Measurements from ENCODE around the gene ECHS1. TPM values are rescaled to one million over a fixed set of nuclear protein-coding genes. Genes with fewer than 3 reads are reported as not detected.

Gene ECHS1
- polyA plus RNA-seq, 1 of the 3 experiments (the other 2 are of a cell fraction) = 97.8 TPM

DNA sequence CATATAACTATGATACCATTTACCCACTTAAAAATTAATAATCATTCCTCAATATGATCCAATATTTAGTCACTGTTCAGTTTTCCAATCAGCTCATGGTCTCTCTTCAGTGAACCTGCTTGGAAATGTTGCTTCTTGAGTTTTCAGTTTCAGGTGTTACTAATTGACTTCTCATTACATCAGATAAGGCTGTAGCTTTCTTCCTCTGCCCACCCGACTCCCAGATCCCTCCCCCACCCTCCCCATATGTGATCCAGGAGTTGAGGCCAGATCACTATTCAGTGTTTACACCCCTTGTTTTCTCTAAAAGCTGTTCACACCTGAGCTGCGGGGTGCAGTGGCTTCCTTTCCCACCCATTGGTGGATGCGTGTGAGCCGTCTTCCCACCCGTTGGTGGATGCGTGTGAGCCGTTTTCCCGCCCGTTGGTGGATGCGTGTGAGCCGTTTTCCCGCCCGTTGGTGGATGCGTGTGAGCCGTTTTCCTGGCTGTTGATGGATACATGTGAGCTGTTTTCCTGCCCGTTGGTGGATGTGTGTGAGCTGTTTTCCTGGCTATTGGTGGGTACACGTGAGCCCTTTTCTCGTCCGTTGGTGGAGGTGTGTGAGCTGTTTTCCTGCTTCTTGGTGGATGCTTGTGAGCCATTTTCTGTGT, 17.6 kb upstream of the ECHS1 start:
- TF ChIP-seq, protein P1, sequence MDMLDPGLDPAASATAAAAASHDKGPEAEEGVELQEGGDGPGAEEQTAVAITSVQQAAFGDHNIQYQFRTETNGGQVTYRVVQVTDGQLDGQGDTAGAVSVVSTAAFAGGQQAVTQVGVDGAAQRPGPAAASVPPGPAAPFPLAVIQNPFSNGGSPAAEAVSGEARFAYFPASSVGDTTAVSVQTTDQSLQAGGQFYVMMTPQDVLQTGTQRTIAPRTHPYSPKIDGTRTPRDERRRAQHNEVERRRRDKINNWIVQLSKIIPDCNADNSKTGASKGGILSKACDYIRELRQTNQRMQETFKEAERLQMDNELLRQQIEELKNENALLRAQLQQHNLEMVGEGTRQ (IDR thresholded peaks at IDR 0.05; ENCODE audit: borderline replicate concordance, low read depth, low read length) = no peak
- TF ChIP-seq EP300 (IDR thresholded peaks at IDR 0.05; ENCODE audit: borderline replicate concordance in 1 of 2, low read depth in 1 of 2, low read length in 1 of 2) = no peak
- TF ChIP-seq, protein P2, sequence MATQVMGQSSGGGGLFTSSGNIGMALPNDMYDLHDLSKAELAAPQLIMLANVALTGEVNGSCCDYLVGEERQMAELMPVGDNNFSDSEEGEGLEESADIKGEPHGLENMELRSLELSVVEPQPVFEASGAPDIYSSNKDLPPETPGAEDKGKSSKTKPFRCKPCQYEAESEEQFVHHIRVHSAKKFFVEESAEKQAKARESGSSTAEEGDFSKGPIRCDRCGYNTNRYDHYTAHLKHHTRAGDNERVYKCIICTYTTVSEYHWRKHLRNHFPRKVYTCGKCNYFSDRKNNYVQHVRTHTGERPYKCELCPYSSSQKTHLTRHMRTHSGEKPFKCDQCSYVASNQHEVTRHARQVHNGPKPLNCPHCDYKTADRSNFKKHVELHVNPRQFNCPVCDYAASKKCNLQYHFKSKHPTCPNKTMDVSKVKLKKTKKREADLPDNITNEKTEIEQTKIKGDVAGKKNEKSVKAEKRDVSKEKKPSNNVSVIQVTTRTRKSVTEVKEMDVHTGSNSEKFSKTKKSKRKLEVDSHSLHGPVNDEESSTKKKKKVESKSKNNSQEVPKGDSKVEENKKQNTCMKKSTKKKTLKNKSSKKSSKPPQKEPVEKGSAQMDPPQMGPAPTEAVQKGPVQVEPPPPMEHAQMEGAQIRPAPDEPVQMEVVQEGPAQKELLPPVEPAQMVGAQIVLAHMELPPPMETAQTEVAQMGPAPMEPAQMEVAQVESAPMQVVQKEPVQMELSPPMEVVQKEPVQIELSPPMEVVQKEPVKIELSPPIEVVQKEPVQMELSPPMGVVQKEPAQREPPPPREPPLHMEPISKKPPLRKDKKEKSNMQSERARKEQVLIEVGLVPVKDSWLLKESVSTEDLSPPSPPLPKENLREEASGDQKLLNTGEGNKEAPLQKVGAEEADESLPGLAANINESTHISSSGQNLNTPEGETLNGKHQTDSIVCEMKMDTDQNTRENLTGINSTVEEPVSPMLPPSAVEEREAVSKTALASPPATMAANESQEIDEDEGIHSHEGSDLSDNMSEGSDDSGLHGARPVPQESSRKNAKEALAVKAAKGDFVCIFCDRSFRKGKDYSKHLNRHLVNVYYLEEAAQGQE (IDR thresholded peaks at IDR 0.05; ENCODE audit: low read depth, low read length) = no peak
- TF ChIP-seq FOSL2 (IDR thresholded peaks at IDR 0.05; ENCODE audit: borderline replicate concordance, low read depth) = no peak
- no peak for TF ChIP-seq NFIC (IDR thresholded peaks at IDR 0.05; ENCODE audit: borderline replicate concordance)
- TF ChIP-seq POLR2AphosphoS5 (IDR thresholded peaks at IDR 0.05; ENCODE audit: low read depth, low read length) = no peak
- TF ChIP-seq, protein P3, sequence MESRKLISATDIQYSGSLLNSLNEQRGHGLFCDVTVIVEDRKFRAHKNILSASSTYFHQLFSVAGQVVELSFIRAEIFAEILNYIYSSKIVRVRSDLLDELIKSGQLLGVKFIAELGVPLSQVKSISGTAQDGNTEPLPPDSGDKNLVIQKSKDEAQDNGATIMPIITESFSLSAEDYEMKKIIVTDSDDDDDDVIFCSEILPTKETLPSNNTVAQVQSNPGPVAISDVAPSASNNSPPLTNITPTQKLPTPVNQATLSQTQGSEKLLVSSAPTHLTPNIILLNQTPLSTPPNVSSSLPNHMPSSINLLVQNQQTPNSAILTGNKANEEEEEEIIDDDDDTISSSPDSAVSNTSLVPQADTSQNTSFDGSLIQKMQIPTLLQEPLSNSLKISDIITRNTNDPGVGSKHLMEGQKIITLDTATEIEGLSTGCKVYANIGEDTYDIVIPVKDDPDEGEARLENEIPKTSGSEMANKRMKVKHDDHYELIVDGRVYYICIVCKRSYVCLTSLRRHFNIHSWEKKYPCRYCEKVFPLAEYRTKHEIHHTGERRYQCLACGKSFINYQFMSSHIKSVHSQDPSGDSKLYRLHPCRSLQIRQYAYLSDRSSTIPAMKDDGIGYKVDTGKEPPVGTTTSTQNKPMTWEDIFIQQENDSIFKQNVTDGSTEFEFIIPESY (IDR thresholded peaks at IDR 0.05; ENCODE audit: borderline replicate concordance, low read depth) = no peak
- no peak for TF ChIP-seq ELF1 (IDR thresholded peaks at IDR 0.05)
- TF ChIP-seq RFX5 (IDR thresholded peaks at IDR 0.05; ENCODE audit: low read length) = no peak
- TF ChIP-seq, protein P4, sequence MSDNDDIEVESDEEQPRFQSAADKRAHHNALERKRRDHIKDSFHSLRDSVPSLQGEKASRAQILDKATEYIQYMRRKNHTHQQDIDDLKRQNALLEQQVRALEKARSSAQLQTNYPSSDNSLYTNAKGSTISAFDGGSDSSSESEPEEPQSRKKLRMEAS (IDR thresholded peaks at IDR 0.05; ENCODE audit: low read depth) = no peak
- TF ChIP-seq MXI1 (IDR thresholded peaks at IDR 0.05; ENCODE audit: low read depth, low read length) = no peak
- no peak for TF ChIP-seq GABPA (IDR thresholded peaks at IDR 0.05; ENCODE audit: low read depth)
- TF ChIP-seq EZH2phosphoT487 (IDR thresholded peaks at IDR 0.05; ENCODE audit: borderline replicate concordance, low read depth) = no peak
- TF ChIP-seq, protein P5, sequence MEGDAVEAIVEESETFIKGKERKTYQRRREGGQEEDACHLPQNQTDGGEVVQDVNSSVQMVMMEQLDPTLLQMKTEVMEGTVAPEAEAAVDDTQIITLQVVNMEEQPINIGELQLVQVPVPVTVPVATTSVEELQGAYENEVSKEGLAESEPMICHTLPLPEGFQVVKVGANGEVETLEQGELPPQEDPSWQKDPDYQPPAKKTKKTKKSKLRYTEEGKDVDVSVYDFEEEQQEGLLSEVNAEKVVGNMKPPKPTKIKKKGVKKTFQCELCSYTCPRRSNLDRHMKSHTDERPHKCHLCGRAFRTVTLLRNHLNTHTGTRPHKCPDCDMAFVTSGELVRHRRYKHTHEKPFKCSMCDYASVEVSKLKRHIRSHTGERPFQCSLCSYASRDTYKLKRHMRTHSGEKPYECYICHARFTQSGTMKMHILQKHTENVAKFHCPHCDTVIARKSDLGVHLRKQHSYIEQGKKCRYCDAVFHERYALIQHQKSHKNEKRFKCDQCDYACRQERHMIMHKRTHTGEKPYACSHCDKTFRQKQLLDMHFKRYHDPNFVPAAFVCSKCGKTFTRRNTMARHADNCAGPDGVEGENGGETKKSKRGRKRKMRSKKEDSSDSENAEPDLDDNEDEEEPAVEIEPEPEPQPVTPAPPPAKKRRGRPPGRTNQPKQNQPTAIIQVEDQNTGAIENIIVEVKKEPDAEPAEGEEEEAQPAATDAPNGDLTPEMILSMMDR (IDR thresholded peaks at IDR 0.05) = no peak
- TF ChIP-seq NRF1 (IDR thresholded peaks at IDR 0.05; ENCODE audit: low read depth, low read length) = no peak
- TF ChIP-seq RCOR1 (IDR thresholded peaks at IDR 0.05; ENCODE audit: low read length) = no peak
- POLR2A ChIA-PET = interaction anchor here (0.6 kb wide), 1 partner anchor 33 kb away, joined by 3 read pairs; the partner anchor contains the start of gene FUOM
- H3K4me2 ChIP-seq = no peak overlapping the region
- H3K9me2 ChIP-seq = no peaks in the 10 kb centered on the region
- H3K9ac ChIP-seq = no peak overlapping the region
- no peaks in the 10 kb centered on the region for H3F3A ChIP-seq (replicated peaks; ENCODE audit: insufficient read depth)
- peaks cover 6 to 8% of the 10 kb centered on the region in 2 experiments; a peak in 2 of 4 replicates for H3K4me1 ChIP-seq (ENCODE audit: control insufficient read depth in 1 of 2, insufficient read depth in 2 of 2, low read depth in 1 of 2, low read length in 1 of 2)
- peaks cover 15% of the 10 kb centered on the region for H3K79me2 ChIP-seq (ENCODE audit: insufficient read depth)
- no peaks in the 10 kb centered on the region for H3K27me3 ChIP-seq (ENCODE audit: insufficient read depth)
- CTCF ChIA-PET = interaction anchor here (0.7 kb wide), 1 partner anchor 61 kb away, joined by 4 read pairs; no protein-coding TSS in a partner anchor
- H2AFZ ChIP-seq (ENCODE audit: low read depth) = no peak overlapping the region
- H3K27ac ChIP-seq (ENCODE audit: low read depth in 2 of 2, low read length in 1 of 2) = no peak overlapping the region
- H3K4me3 ChIP-seq (ENCODE audit: low read depth in 2 of 2, low read length in 1 of 2) = no peak overlapping the region
- DNase-seq = no peak
- peaks cover 0 to 3% of the 10 kb centered on the region in 2 experiments for H3K36me3 ChIP-seq (replicated peaks in 1 of 2; ENCODE audit: control insufficient read depth in 1 of 2, insufficient read depth in 2 of 2, low read length in 1 of 2)
- H3K9me3 ChIP-seq = no peaks in the 10 kb centered on the region
- 94% methylated on average over 19 of the region's 19 CpGs for WGBS (ENCODE audit: low lambda C conversion rate)
- H4K20me1 ChIP-seq (ENCODE audit: insufficient read depth) = no peaks in the 10 kb centered on the region
